MM.1S (cell line): ENCODE data around the gene KIF16B.

Experiments used
- EZH2 ChIP-seq: fragments of 300-600 bp; sonication (generic); optimal IDR thresholded peaks from 2 replicates; pipeline ENCODE3; 2017; ENCODE audit warnings: low read depth, mild to moderate bottlenecking, antibody characterized with exemption, low read length, mixed read lengths
- EZH2phosphoT487 ChIP-seq: fragments of 300-600 bp; sonication (generic); IDR thresholded peaks from 2 replicates; pipeline ENCODE4 v1.6.1; 2018; ENCODE audit warnings: antibody characterized with exemption, low read length
- TF ChIP-seq, protein P1 (sequence below): fragments of 300-600 bp; sonication (generic); IDR thresholded peaks from 2 replicates; pipeline ENCODE4 v1.5.1; 2016; ENCODE audit warnings: antibody characterized with exemption, low read length, mixed read lengths

DNA sequence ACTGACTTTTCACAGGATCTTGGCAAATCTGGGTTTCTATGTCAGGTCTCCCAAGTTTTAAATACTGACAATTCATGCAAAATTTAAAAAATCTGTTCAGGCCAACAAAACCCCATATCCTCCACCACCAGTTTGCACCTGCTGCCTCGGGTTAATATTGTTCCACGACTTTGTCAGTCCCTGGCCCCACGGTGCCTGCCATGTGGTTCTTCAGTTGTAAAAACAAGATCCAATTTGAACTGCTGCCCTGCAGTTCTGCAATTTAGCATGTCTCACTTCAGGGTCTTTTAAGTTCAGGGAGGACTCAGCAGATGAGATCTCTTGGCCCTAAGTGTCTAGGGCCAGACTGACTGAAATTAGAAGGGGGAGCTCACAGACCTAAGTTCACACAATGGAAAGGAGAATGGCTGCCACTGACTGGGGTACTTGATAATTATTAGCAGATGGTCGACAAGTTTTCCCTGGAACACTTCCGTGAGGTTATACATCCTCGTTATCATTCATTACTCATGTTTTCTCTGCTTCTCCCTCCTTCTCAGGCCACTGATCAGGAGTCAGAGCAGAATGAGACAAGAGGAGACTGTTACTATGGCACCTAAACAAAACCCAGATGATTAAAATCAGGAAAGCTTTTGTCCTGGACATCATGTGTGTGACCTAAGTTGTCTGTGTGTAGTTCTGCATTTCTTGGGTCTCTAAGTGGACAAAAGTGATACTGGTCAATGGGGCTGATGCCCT, 223.6 kb downstream of the KIF16B start:
- TF ChIP-seq, protein P1, sequence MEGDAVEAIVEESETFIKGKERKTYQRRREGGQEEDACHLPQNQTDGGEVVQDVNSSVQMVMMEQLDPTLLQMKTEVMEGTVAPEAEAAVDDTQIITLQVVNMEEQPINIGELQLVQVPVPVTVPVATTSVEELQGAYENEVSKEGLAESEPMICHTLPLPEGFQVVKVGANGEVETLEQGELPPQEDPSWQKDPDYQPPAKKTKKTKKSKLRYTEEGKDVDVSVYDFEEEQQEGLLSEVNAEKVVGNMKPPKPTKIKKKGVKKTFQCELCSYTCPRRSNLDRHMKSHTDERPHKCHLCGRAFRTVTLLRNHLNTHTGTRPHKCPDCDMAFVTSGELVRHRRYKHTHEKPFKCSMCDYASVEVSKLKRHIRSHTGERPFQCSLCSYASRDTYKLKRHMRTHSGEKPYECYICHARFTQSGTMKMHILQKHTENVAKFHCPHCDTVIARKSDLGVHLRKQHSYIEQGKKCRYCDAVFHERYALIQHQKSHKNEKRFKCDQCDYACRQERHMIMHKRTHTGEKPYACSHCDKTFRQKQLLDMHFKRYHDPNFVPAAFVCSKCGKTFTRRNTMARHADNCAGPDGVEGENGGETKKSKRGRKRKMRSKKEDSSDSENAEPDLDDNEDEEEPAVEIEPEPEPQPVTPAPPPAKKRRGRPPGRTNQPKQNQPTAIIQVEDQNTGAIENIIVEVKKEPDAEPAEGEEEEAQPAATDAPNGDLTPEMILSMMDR: no peak
- TF ChIP-seq EZH2: no peak
- TF ChIP-seq EZH2phosphoT487: no peak
